GM12865 (cell line): ENCODE data around the gene C22orf31.

Experiments used
- DNase-seq: peaks from one replicate; pipeline ENCODE4 v3.0.0; 2010; ENCODE audit warnings: low read depth
- H3K4me3 ChIP-seq: 2 replicates; pipeline ENCODE4 v1.5.1; 2011; ENCODE audit warnings: mild to moderate bottlenecking, low read depth, low read length, control low read depth
- TF ChIP-seq, protein P1 (sequence below): IDR thresholded peaks from 2 replicates; pipeline ENCODE4 v1.5.1; 2011; ENCODE audit warnings: low read length, control low read depth, low read depth, inconsistent platforms; ENCODE audit not compliant: insufficient read depth; ENCODE audit errors: missing control alignments

C22orf31 gene

DNA sequence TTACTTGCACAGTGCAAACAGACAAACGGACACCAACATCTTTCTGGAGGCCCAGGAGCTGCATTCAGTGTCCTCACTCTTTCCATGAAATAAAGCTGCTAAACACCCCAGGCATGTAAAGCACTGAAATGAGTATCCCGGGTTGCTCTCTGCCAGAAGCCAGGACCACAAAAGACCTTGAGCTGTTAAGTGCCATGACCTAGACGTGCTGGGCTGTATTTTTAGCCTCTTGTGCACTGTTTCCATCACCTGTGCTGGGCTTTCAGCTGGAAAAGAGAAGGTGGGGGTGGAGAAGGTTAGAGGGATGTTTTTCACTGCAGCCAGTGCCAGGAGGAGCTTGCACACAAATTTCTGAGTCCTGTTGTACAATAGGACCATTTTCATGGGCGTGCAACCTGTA is 7.8 kb upstream of the C22orf31 start:
- no peak overlapping the region for H3K4me3 ChIP-seq
- TF ChIP-seq, protein P1, sequence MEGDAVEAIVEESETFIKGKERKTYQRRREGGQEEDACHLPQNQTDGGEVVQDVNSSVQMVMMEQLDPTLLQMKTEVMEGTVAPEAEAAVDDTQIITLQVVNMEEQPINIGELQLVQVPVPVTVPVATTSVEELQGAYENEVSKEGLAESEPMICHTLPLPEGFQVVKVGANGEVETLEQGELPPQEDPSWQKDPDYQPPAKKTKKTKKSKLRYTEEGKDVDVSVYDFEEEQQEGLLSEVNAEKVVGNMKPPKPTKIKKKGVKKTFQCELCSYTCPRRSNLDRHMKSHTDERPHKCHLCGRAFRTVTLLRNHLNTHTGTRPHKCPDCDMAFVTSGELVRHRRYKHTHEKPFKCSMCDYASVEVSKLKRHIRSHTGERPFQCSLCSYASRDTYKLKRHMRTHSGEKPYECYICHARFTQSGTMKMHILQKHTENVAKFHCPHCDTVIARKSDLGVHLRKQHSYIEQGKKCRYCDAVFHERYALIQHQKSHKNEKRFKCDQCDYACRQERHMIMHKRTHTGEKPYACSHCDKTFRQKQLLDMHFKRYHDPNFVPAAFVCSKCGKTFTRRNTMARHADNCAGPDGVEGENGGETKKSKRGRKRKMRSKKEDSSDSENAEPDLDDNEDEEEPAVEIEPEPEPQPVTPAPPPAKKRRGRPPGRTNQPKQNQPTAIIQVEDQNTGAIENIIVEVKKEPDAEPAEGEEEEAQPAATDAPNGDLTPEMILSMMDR: no peak
- no peak for DNase-seq

DNA sequence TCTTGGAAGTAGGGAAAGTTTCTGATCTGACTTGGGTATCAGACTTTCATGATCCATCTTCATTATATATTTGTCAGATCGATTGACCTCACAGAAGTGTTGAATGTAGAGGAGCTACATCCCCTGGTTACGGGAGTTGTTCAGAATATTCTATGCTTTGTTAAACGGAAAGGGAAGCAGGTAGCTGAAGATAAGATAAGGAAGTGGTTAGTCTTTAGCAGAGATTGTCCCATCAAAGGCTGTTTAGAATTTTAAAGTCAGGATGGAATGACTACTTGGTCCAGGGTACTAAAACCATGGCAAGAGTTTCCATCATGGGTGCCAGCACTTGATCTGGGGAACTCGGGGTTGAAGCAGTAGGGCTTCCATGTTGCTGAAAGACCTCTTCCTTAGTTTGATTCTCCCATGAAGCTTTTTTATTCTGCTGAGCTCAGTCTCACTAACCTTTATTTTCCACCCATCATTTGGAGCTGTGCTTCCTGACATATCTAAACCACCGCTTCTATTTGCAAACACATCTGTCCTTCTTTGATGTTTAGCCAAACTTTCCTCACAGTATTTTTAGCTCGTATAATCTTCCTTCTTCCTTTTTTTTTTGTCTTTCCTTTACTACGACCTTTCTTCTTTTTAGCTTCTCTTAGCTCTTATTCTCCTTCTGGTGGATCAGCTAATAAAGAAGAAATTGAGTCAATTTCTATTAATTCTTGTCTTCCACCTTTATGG is 4.0 kb upstream of the C22orf31 start:
- no peak for DNase-seq
- TF ChIP-seq, protein P1: no peak
- H3K4me3 ChIP-seq: no peak overlapping the region

DNA sequence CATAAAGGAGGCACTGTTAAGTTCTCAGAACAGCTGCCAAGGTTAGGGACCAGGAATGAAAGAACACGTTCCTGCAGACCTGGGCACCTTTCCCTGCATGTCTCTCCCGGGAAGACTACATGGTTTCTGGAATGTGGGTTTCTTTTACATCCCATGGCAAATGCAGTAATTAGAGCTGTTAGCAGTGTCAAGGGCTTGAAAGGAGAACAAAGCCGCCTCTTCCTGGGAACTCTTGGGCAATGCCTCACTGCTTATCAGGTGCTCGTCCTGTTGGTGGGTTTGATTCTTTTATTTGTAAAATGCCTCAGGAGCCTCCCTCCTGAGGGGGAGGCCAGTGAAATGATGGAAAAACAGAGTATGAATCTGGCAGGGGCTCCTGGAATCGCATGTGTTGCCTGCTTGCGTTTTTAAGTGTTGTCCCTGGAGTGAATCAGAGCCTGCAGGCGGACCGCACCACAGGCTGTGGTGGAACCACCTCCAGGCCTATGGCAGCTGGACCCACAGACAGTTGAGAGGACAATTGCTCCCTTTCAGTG is 723 bp upstream of the C22orf31 start:
- H3K4me3 ChIP-seq: no peak overlapping the region
- TF ChIP-seq, protein P1: no peak
- no peak for DNase-seq

DNA sequence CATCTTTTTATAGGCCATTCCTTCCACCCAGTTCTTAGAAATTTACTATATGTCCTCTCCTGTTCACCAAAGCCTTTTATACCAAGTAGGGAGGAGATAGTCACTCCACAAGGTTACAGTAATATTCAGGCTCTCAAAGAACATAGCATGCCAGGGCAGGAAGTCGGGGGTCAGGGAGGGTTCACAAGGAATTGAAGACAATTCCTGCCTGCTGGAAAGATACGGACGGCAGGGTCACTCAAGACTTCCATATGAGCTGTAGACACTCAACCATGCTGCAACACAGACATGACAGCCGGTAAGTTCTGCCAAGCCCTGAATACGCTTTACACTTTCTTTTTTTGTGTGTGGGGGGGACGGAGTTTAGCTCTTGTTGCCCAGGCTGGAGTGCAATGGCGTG is 700 bp downstream of the C22orf31 start:
- no peak overlapping the region for H3K4me3 ChIP-seq
- TF ChIP-seq, protein P1: no peak
- no peak for DNase-seq

DNA sequence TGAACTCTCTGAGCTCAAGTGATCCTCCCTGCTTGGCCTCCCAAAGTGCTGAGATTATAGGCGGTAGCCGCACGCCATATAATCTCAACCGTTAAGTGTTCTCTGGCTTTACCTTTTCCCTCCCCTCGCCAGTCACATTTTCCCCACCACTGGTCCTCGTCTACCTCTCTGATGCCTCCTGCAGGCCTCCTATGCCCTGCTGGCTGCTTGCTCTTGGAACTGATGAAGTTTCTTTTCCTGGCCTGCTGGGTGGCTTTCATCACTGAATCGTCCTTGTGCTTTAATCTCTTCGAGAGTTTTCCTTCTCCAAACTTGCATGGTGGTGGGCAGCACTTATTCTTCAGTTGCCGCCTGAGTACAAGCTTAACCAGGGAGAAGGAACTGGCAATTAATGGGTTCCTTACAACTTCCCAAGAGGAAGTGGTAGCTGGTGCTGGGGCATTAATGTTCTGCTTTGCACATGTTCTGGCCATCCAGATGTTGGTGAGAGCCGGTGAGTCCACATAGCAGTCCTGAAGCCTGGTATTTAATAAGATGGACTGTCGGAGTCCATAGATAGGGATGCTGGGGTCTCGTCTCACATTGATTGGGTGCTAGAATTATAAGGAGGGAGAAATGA is 1.3 kb downstream of the C22orf31 start:
- TF ChIP-seq, protein P1: no peak
- no peak for DNase-seq

DNA sequence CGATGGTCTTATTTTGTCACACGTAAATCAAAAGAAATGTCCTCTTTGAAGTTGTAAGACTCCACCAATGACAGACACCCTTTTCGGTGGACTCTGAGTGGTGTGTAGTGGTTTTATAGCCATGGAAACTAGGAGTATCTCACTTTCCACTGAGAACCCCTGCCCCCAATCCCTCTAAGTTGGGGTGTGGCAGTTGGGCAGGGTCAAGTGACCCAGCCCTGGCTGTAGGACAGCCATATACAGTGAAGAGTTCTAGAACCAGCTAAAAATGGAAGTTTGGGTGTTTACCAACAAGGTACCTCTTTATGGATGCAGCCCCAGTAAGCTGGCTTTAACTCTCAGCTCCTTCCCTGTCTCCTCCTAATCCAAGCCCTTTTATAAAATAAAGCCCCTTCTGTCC is 5.2 kb downstream of the C22orf31 start:
- no peak for DNase-seq
- TF ChIP-seq, protein P1: no peak

More for the DNA sequence above, 1.3 kb downstream of the C22orf31 start:
- H3K4me3 ChIP-seq: no peak overlapping the region

More for the DNA sequence above, 5.2 kb downstream of the C22orf31 start:
- no peak overlapping the region for H3K4me3 ChIP-seq
